A673 (cell line): Measurements from ENCODE around the gene VTA1. TPM values are rescaled to one million over a fixed set of nuclear protein-coding genes. Genes with fewer than 3 reads are reported as not detected.

Source experiments
- BruUV-seq: library from RNA; stranded (reverse); fragments of 400-500 nt; replicated peaks from 2 replicates; lab custom pipeline; 2021; lab: Mats Ljungman, UMichigan
- CTCF ChIA-PET: fragments of 300-600 bp; sonication (Branson Sonifier 250); formaldehyde crosslinking; loops from one replicate; lab custom pipeline; 2022; ENCODE audit warnings: antibody characterized with exemption; lab: Charles Lee
- POLR2A ChIA-PET: fragments of 300-600 bp; sonication (Branson Sonifier 250); formaldehyde crosslinking; loops from one replicate; lab custom pipeline; 2022; ENCODE audit warnings: antibody characterized with exemption; ENCODE audit not compliant: low non-redundant PET; lab: Charles Lee
- DNase-seq: peaks from one replicate; pipeline ENCODE4 v3.0.0-alpha.2; 2015; ENCODE audit warnings: low spot score
- H3K27ac ChIP-seq: fragments of 200-600 bp; sonication (generic); 2 replicates; pipeline ENCODE4 v1.5.1; 2016; ENCODE audit warnings: mixed run types, low read depth, mild to moderate bottlenecking, mixed read lengths, antibody characterized with exemption, low read length; ENCODE audit not compliant: poor library complexity, severe bottlenecking
- H3K27me3 ChIP-seq: fragments of 200-600 bp; sonication (generic); replicated peaks from 2 replicates; pipeline ENCODE4 v1.6.1; 2017; ENCODE audit warnings: mixed run types, low read depth, mild to moderate bottlenecking, mixed read lengths, antibody characterized with exemption, low read length; ENCODE audit not compliant: insufficient read depth, poor library complexity
- H3K36me3 ChIP-seq: fragments of 200-600 bp; sonication (generic); 2 replicates; pipeline ENCODE4 v1.6.1; 2016; ENCODE audit warnings: mixed run types, mild to moderate bottlenecking, mixed read lengths, antibody characterized with exemption, low read length; ENCODE audit not compliant: insufficient read depth, poor library complexity, severe bottlenecking
- H3K4me1 ChIP-seq: fragments of 200-600 bp; sonication (generic); 2 replicates; pipeline ENCODE4 v1.6.1; 2017; ENCODE audit warnings: mixed run types, mild to moderate bottlenecking, mixed read lengths, antibody characterized with exemption, low read length; ENCODE audit not compliant: insufficient read depth, poor library complexity, severe bottlenecking
- H3K4me3 ChIP-seq: fragments of 200-600 bp; sonication (generic); 2 replicates; pipeline ENCODE4 v1.5.1; 2016; ENCODE audit warnings: low read depth, mixed run types, mild to moderate bottlenecking, mixed read lengths, low read length; ENCODE audit not compliant: poor library complexity, severe bottlenecking
- H3K9me3 ChIP-seq: fragments of 200-600 bp; sonication (generic); 2 replicates; pipeline ENCODE4 v1.6.1; 2016; ENCODE audit warnings: mixed run types, low read depth, mild to moderate bottlenecking, mixed read lengths, antibody characterized with exemption, low read length; ENCODE audit not compliant: poor library complexity, severe bottlenecking
- CTCF ChIP-seq: fragments of 300-800, 200-600 bp; sonication (generic); conservative IDR thresholded peaks from 2 replicates; pipeline ENCODE4 v1.5.1; 2017; ENCODE audit warnings: low read depth, mild to moderate bottlenecking, antibody characterized with exemption, low read length, moderate library complexity, mixed read lengths
- EZH2 ChIP-seq: fragments of 200-600 bp; sonication (generic); IDR thresholded peaks from 2 replicates; pipeline ENCODE4 v1.6.1; 2017; ENCODE audit warnings: borderline replicate concordance, low read depth, mild to moderate bottlenecking, mixed read lengths, antibody characterized with exemption, low read length; ENCODE audit not compliant: poor library complexity, severe bottlenecking
- intact Hi-C: fragments of 100-400 bp; cut with micrococcal nuclease; formaldehyde crosslinking; loops from one replicate; pipeline ENCODE4 v1.10.0; 2022; ENCODE audit not compliant: unreplicated experiment
- total RNA-seq: library from RNA; stranded (reverse); gene quantifications from 2 replicates; pipeline ENCODE4 v1.2.3, GENCODE V29; 2021

Gene VTA1
- total RNA-seq, 1 experiment from 2014 or later = 75.4 TPM

GRCh38 chr6:142153196-142153595 lies 6.1 kb downstream of the VTA1 start:
- TF ChIP-seq CTCF (no peak), EZH2 (no peak)
- intact Hi-C loops = no loop called here

GRCh38 chr6:142154336-142154735 lies 7.3 kb downstream of the VTA1 start:
- BruUV-seq = no TSS peak
- TF ChIP-seq CTCF = no peak
- TF ChIP-seq EZH2 = no peak
- CTCF ChIA-PET = no interaction called here
- H3K4me3 ChIP-seq = no peak overlapping the region
- H3K27me3 ChIP-seq = no peaks in the 10 kb centered on the region
- H3K27ac ChIP-seq = no peak overlapping the region
- H3K4me1 ChIP-seq = peaks cover 9% of the 10 kb centered on the region
- no peaks in the 10 kb centered on the region for H3K9me3 ChIP-seq
- no peak for DNase-seq
- H3K36me3 ChIP-seq = no peaks in the 10 kb centered on the region
- intact Hi-C loops = no loop called here
- POLR2A ChIA-PET = no interaction called here

More at GRCh38 chr6:142153196-142153595, 6.1 kb downstream of the VTA1 start:
- ChIA-PET CTCF (no interaction called here), POLR2A (no interaction called here)
- H3K27ac ChIP-seq = no peak overlapping the region
- H3K36me3 ChIP-seq = no peaks in the 10 kb centered on the region
- no peaks in the 10 kb centered on the region for H3K27me3 ChIP-seq
- H3K4me1 ChIP-seq = peaks cover 14% of the 10 kb centered on the region
- H3K9me3 ChIP-seq = no peaks in the 10 kb centered on the region
- H3K4me3 ChIP-seq = no peak overlapping the region
- DNase-seq = no peak
- BruUV-seq = no TSS peak

GRCh38 chr6:142155091-142155490 lies 8.0 kb downstream of the VTA1 start:
- CTCF ChIA-PET = no interaction called here
- no peaks in the 10 kb centered on the region for H3K36me3 ChIP-seq
- no peak overlapping the region for H3K4me3 ChIP-seq
- POLR2A ChIA-PET = no interaction called here
- no peaks in the 10 kb centered on the region for H3K9me3 ChIP-seq
- DNase-seq = no peak
- peaks cover 9% of the 10 kb centered on the region for H3K4me1 ChIP-seq
- intact Hi-C loops = loop anchor here (5.0 kb wide), 2 partner anchors 232 to 382 kb away; no protein-coding TSS in a partner anchor
- TF ChIP-seq EZH2 (no peak), CTCF (no peak)
- no TSS peak for BruUV-seq
- H3K27me3 ChIP-seq = no peaks in the 10 kb centered on the region
- H3K27ac ChIP-seq = no peak overlapping the region
